Mammary epithelial cell (primary cell): ENCODE results near the gene EPHA10.

ENCODE experiments used
- EZH2 ChIP-seq: IDR thresholded peaks from 2 replicates; pipeline ENCODE4 v1.6.1; 2012; ENCODE audit warnings: low read length, inconsistent platforms, borderline replicate concordance
- TF ChIP-seq, protein P1 (sequence below), 2 donors: IDR thresholded peaks in 1 of 2; conservative IDR thresholded peaks in 1 of 2; 2 replicates each; pipeline ENCODE4 v1.5.1; 2011 to 2012; ENCODE audit warnings: inconsistent platforms in 2 of 2, low read length in 2 of 2, mild to moderate bottlenecking in 2 of 2, control low read depth in 1 of 2, low read depth in 1 of 2; ENCODE audit not compliant: insufficient read depth in 1 of 2; ENCODE audit errors: extremely low read depth in 1 of 2

DNA sequence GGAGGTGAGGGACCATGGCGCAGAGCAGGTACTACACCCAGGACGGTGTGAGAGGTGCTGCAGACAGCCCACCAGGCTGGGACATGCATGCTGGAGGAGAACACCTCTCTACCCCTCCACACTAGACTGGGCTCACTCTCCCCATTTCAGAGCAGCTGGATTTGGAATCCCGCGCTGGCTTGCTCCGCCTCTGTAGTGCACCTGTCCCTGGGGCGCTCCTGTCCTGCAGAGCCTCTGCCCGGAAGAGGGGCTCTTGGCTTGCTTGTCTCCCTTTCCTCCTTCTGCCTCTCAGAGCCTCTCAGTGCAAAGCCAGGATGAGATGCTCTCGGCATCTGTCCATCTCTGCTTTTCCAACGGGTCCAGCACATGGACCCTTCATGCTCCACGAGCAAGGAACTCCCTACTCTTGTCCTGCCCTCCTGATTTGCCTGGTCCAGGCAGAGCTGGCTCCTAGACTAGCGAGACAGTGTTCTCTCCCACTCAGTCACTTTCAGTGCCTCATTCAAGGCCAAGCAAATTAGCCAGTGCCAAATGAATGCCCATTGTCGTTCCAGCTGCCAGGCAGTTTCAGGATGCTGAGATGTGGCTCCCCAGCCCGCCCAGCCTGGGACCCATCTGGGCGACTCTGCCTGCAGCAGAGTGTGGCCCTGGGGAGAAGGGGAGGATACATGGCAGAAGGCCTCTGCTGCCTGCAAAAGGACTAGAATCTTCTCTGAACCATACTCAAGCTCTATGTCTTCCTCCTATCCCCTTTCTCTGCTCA, 38.9 kb downstream of the EPHA10 start:
- TF ChIP-seq, protein P1, sequence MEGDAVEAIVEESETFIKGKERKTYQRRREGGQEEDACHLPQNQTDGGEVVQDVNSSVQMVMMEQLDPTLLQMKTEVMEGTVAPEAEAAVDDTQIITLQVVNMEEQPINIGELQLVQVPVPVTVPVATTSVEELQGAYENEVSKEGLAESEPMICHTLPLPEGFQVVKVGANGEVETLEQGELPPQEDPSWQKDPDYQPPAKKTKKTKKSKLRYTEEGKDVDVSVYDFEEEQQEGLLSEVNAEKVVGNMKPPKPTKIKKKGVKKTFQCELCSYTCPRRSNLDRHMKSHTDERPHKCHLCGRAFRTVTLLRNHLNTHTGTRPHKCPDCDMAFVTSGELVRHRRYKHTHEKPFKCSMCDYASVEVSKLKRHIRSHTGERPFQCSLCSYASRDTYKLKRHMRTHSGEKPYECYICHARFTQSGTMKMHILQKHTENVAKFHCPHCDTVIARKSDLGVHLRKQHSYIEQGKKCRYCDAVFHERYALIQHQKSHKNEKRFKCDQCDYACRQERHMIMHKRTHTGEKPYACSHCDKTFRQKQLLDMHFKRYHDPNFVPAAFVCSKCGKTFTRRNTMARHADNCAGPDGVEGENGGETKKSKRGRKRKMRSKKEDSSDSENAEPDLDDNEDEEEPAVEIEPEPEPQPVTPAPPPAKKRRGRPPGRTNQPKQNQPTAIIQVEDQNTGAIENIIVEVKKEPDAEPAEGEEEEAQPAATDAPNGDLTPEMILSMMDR (conservative IDR thresholded peaks at IDR 0.05 in 1 of 2, IDR thresholded peaks at IDR 0.05 in 1 of 2; ENCODE audit: extremely low read depth in 1 of 2, insufficient read depth in 1 of 2, low read depth in 1 of 2, low read length in 2 of 2), result no peak
- no peak for TF ChIP-seq EZH2
